Esophagus squamous epithelium (tissue), 5 donors: ENCODE data around the gene ITPRIPL2. TPM values are rescaled to one million over a fixed set of nuclear protein-coding genes. Genes with fewer than 3 reads are reported as not detected.
A peak's percentile ranks its signal among the peaks of the same experiment; 100 is the strongest.

Experiments
- DNase-seq: peaks from one replicate; lab custom pipeline; 2025; lab: John Stamatoyannopoulos, UW
- H3K27ac ChIP-seq, 4 donors: fragments of 200-600 bp; sonication (generic); one replicate each; pipeline ENCODE4 v1.5.1; 2016 to 2019; ENCODE audit warnings: mild to moderate bottlenecking in 1 of 4
- H3K27me3 ChIP-seq, 4 donors: fragments of 200-600 bp; sonication (generic); 1 replicate in 3 of 4; 2 replicates in 1 of 4; pipeline versions ENCODE4 v1.5.1 to v1.6.0; 2017 to 2021; ENCODE audit warnings: antibody characterized with exemption in 1 of 4
- H3K36me3 ChIP-seq, 3 donors: fragments of 200-600 bp; sonication (generic); one replicate each; pipeline ENCODE4 v1.5.1; 2016 to 2019
- H3K4me1 ChIP-seq, 3 donors: fragments of 200-600 bp; sonication (generic); one replicate each; pipeline ENCODE4 v1.5.1; 2017 to 2019
- H3K4me3 ChIP-seq, 4 donors: fragments of 200-600 bp; sonication (generic); 1 replicate in 3 of 4; 2 replicates in 1 of 4; pipeline ENCODE4 v1.5.1; 2016 to 2019; ENCODE audit warnings: mild to moderate bottlenecking in 2 of 4, moderate library complexity in 1 of 4
- H3K9me3 ChIP-seq, 3 donors: fragments of 200-600 bp; sonication (generic); one replicate each; pipeline ENCODE4 v1.5.1; 2016 to 2019
- CTCF ChIP-seq, 6 experiments: fragments of 450-650 bp in 4 of 6; fragments of 200-600 bp in 2 of 6; sonication (generic) in 2 of 6; IDR thresholded peaks; one replicate each; pipeline ENCODE4 v1.5.1; 2016 to 2019; ENCODE audit warnings: antibody characterized with exemption in 6 of 6, mild to moderate bottlenecking in 4 of 6, moderate library complexity in 4 of 6
- POLR2A ChIP-seq, 4 donors: fragments of 450-650 bp; IDR thresholded peaks; one replicate each; pipeline ENCODE4 v1.6.1; 2017; ENCODE audit warnings: antibody characterized with exemption in 4 of 4, mild to moderate bottlenecking in 4 of 4, moderate library complexity in 3 of 4
- WGBS, 2 donors: methylation state at CpG; one replicate each; pipeline ENCODE4 v1.1.5; 2018; 5-methylcytosine and 5-hydroxymethylcytosine counted together
- intact Hi-C: fragments of 100-400 bp; cut with DNase I; formaldehyde crosslinking; loops from one replicate; pipeline ENCODE4 v1.15.0; 2022
- total RNA-seq, 4 donors: library from RNA; depleted of rRNA; stranded (reverse); fragments of >200 nt; gene quantifications; one replicate each; pipeline ENCODE4 v1.1.0, GENCODE V29; 2016
- donor health status: DM: yes; HTN: yes; CAD: no.

The ITPRIPL2 gene
- total RNA-seq, 4 donors from 2014 or later, result 18.3 to 78.6 (median 42.4) TPM

GRCh38 chr16:19086322-19087199 lies 27.2 kb upstream of the ITPRIPL2 start:
- no peak for TF ChIP-seq POLR2A (IDR thresholded peaks at IDR 0.05)
- peak; percentile 95 to 100 (median 98) for TF ChIP-seq CTCF (IDR thresholded peaks at IDR 0.05)
- peak overlapping the region in 2 of 4 donors; percentile 39 to 59 for H3K27ac ChIP-seq
- H3K4me1 ChIP-seq, result peaks cover 6 to 13% (median 10%) of the 10 kb centered on the region in 3 donors
- H3K4me3 ChIP-seq, result peak overlapping the region; percentile 8 to 59 (median 44)
- no peak for DNase-seq
- 7 to 43% methylated on average over 4 to 22 of the region's 52 CpGs for WGBS, 2 donors
- no peaks in the 10 kb centered on the region for H3K9me3 ChIP-seq
- no peaks in the 10 kb centered on the region for H3K27me3 ChIP-seq
- intact Hi-C loops, result loop anchor here (5.0 to 10.0 kb wide), 3 partner anchors 91 to 418 kb away; no protein-coding TSS in a partner anchor
- peaks cover 0 to 8% (median 0%) of the 10 kb centered on the region in 3 donors for H3K36me3 ChIP-seq

- WGBS, 2 donors, result 75 to 79% methylated on average over 5 of the region's 5 CpGs
- Histone ChIP-seq H3K4me1 (peaks cover 6 to 22% (median 10%) of the 10 kb centered on the region in 3 donors), H3K27me3 (no peaks in the 10 kb centered on the region), H3K9me3 (no peaks in the 10 kb centered on the region), H3K4me3 (no peak overlapping the region), H3K36me3 (no peaks in the 10 kb centered on the region), H3K27ac (no peak overlapping the region)
- DNase-seq, result no peak
- TF ChIP-seq CTCF (IDR thresholded peaks at IDR 0.05) (no peak), POLR2A (IDR thresholded peaks at IDR 0.05) (no peak)
- intact Hi-C loops, result loop anchor here (5.0 to 10.0 kb wide), 3 partner anchors 89 to 416 kb away; no protein-coding TSS in a partner anchor
Observed at GRCh38 chr16:19088341-19088916, 25.3 kb upstream of the ITPRIPL2 start.

- Histone ChIP-seq H3K9me3 (no peaks in the 10 kb centered on the region), H3K27me3 (no peaks in the 10 kb centered on the region), H3K4me3 (no peak overlapping the region), H3K36me3 (no peaks in the 10 kb centered on the region), H3K4me1 (peaks cover 6 to 22% (median 10%) of the 10 kb centered on the region in 3 donors), H3K27ac (no peak overlapping the region)
- WGBS, 2 donors, result 60 to 68% methylated on average over 3 of the region's 3 CpGs
- DNase-seq, result no peak
- intact Hi-C loops, result loop anchor here (5.0 to 10.0 kb wide), 3 partner anchors 88 to 415 kb away; no protein-coding TSS in a partner anchor
- no peak for TF ChIP-seq POLR2A (IDR thresholded peaks at IDR 0.05)
- no peak for TF ChIP-seq CTCF (IDR thresholded peaks at IDR 0.05)
Observed at GRCh38 chr16:19089410-19089955, 24.3 kb upstream of the ITPRIPL2 start.

DNA sequence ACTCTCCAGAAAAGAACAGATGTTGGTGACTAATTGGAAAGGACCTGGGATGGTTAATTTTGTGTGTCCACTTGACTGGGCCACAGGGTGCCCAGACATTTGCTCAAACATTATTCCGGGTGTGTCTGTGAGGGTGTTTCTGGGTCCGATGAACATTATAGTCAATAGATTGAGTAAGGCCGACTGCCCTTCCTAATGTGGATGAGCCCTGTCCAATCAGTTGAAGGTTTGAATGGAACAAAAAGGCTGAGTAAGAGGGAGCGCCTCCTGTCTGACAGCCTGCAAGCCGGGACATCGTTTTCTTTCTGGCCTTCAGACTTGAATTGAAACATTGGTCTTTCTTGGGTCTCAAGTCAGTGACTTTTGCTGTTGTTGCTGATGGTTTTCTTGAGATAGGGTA lies 22.8 kb upstream of the ITPRIPL2 start:
- no peak for TF ChIP-seq CTCF (IDR thresholded peaks at IDR 0.05)
- TF ChIP-seq POLR2A (IDR thresholded peaks at IDR 0.05), result no peak
- H3K36me3 ChIP-seq, result no peaks in the 10 kb centered on the region
- H3K4me3 ChIP-seq, result no peak overlapping the region
- no peak overlapping the region for H3K27ac ChIP-seq
- peaks cover 5 to 25% (median 9%) of the 10 kb centered on the region in 3 donors for H3K4me1 ChIP-seq
- no peaks in the 10 kb centered on the region for H3K9me3 ChIP-seq
- WGBS, 2 donors, result 86 to 90% methylated on average over 6 of the region's 6 CpGs
- intact Hi-C loops, result loop anchor here (5.0 kb wide), 2 partner anchors 76 to 276 kb away; partner anchors contain the start of gene SYT17
- DNase-seq, result no peak
- H3K27me3 ChIP-seq, result no peaks in the 10 kb centered on the region
